HG03469 (cell line): ENCODE results near the gene CASR.

Experiments used
- ATAC-seq: cut with Tn5 transposase; IDR thresholded peaks from one replicate; pipeline ENCODE4 v1.9.1; 2021; ENCODE audit warnings: mild to moderate bottlenecking, moderate library complexity, moderate number of reproducible peaks; ENCODE audit not compliant: unreplicated experiment

CASR gene

DNA sequence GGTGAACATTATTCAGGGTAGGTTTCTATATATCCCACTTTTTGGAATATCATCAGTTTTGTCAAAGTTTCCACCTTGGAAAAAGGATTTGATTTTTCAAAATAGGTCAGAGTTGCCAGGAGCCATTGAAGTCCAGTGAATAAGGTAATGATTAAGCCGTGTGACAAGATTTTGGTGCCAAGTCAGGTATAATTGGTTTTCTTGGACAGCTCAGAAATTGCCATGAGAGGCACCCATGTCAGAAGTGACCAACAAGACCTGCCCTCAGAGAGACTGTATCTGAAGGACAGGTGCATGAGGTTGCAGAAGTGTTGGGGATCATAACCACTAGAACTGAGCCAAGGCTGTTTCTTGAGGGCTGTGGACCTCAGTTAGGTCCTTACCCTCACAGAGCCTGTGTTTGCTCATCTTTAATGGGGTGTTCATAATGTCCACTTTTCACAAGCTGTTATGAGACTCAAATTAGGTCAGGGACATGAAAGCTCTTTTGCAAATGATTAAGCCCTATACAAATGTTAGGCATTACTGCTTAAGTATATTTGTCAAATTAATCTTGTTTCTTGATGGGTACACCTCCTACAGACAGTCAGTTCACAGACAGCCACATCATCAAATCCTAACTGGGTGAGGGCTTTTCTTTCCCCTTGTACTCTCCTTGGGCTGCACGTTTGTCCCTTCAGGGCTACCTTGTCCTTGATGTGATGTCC is 32.3 kb downstream of the CASR start:
- no peak for ATAC-seq

DNA sequence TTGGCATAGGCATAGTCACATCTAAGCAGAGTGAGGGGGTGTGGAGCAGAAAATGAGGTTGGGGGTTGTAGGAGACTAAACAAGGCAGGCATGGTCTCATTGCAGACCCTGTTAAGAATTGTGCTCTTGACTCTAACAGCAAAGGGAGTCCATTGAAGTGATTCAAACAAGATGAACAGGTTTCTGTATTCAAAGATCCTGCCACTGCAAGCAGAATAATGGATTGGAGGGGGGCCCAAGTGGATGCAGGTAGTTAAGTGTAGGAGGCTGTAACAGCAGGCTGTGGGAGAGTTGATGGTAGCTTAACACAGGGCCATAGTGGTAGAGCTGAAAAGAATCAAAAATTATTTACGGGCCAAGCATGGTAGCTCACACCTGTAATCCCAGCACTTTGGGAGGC is 34.4 kb downstream of the CASR start:
- no peak for ATAC-seq

DNA sequence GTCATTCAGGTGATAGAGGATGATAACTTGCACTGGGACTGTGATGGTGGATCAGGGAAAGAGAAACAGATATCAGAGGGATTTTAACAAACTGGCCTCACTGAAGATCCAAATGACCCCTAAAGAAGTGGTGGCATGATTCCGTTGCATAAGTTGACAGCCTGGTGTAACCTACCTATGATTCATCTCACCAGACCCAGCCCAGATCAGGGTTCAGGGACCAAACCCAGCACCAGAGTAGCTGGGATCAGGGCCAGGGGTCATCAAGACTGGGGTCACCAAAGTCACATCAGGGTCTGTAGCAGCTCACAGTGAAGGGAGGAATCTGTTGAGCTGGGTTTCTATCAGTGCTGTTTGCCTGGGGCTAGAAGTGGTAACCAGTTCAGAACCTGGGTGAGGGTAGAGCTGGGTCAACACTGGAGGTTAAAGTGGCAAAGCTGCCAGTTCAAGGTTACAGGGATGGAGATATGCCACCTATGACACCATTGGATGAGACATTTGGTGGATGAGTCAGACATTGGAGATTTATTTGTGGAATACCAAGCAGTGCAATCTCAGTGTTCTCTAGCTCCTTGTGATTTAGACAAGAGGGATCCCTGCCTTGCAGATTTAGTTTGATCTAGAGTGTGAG is 35.9 kb downstream of the CASR start:
- no peak for ATAC-seq

DNA sequence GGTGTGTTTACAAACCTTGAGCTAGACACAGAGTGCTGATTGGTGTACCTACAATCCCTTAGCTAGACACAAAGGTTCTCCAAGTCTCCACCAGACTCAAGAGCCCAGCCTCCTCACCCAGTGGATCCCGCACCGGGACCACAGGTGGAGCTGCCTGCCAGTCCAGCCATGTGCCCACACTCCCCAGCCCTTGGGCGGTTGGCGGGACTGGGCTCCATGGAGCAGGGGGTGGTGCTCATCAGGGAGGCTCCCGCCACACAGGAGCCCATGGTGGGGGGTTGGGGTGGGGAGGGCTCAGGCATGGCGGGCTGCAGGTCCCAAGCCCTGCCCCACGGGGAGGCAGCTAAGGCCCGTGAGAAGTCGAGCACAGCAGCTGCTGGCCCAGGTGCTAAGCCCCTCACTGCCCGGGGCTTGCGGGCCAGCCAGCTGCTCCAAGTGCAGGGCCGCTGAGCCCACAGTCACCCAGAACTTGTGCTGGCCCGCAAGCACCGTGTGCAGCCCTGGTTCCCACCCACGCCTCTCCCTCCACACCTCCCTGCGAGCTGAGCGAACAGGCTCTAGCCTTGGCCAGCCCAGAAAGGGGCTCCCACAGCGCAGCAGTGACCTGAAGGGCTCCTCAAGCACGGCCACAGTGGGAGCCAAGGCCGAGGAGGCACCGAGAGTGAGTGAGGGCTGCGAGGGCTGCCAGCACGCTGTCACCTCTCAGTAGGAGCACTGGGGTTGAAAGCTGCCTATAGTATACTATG is 43.7 kb downstream of the CASR start:
- no peak for ATAC-seq

DNA sequence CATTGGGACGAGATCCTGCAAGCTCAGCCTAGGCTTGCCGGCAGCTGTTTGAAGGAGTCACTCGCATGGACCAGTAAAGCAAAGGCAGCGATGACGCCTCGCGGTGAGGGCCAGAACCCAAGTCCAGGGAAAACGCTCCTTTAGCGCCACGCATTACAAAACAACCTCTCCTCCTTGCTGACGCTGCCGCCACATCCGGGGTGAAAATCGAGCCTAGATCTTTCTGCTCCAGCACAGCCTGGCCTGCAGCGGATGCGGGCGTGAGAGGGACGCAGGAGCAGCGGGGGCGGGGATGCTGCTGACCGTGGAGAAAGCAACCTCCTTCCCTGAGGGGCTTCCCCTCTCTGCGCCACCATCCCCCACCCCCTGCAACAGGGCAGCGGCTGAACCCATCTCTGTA is 46.7 kb downstream of the CASR start:
- no peak for ATAC-seq

DNA sequence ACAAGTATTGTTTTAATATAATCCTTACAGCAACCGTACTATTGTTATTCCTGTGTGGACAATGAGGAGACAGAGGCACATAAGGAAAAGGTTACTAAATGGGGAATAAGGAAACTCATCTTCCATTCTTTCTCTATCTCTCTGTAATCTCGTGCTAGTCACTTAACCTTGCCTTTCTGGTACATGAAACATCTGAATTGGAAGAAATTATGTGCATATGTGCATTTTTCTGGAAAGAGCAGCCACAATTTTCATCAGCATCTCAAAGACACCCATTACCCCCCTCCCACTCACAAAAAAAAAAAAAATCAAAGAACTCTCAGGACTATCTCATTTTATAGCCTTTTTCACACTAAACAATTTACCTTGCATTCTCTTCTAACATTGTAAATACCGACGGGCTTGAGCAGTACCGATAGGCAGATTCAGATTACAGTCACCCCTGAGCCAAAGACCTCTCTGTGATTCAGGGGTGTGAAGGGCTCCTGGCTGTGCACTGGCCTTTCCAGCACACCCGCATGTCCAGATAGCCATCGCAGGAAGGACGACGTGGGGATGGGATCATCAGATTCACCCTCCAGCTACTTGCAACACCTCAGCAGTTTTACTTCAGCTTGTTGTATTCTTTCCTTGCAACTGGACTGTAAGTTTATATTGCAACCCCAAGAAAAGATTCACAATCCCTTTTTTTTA is 48.1 kb downstream of the CASR start:
- no peak for ATAC-seq

DNA sequence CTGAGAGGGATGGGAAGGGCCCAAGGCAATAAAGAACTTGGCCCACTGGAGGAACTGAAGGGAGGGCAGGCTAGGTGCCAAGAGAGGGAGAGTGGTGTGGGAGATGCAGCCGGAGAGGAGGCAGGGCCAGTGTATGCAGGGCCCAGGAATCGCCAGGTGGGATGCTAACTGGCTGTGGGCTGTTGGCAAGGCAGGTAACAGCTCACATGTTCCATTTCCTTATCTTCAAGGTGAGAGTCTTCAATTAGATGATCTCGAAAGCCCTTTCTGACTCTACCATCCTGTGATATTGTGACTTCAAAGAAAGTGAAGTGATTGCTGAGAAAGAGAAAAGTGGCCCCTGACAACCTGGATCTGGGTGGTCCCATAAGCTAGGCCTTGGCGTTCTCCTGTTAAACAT is 49.0 kb downstream of the CASR start:
- no peak for ATAC-seq

DNA sequence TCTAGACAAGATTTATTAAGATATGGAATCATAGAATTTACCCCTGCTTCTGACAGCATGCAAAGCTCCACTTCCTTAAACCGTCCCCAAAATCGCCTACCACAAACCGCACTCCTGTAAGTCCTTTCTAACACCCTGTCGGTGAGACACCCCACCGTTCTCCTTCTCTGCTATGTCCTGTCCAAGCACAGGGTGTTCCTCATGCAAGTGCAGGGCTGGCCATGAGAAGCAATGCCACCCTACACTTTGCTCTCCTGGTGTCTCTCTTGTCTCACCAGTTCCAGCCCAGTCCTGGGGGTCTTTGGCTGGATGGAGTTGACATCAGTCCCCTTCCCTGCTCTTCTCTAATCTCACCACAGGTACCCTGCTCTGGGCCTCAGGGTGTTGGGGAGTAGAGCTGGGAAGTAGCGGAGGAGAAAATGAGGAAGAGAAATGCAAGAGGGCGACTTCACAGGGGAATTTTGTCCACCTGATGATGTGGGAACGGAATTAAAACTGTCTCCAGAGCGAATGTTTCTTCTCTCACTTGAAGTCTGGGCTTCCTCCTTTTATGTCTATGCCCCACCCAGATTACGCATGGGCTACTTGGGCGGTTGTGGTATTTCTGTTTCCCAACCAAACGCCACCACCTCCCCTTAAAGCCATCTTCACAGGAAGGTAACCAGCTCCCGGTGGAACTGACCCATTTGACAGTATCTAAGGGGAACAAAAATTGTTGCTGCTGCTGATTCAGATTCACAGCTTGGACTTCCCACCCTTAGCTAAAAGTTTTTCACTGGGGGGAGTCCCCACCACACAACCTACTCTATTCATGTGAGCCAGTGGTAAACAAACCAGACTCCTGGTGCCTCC is 49.9 kb downstream of the CASR start:
- ATAC-seq, result peak; percentile 70

DNA sequence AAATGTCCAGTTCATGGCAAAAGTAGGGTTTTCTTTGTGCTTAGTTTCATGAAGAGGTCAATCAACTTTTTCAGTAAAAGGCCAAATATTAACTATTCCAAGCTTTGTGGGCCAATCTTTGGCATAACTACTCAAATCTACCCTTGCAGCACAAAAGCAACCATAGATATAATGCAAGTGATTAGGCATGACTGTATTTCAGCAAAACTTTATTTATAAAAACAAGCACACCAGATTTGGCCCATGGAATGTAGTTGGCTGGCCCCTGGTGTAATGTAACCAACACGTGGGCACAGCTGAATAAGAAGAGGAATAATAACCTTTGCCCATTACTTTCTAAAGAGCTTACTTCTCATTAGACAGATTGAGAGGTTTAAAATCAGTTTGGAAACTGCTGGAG is 50.6 kb downstream of the CASR start:
- no peak for ATAC-seq

DNA sequence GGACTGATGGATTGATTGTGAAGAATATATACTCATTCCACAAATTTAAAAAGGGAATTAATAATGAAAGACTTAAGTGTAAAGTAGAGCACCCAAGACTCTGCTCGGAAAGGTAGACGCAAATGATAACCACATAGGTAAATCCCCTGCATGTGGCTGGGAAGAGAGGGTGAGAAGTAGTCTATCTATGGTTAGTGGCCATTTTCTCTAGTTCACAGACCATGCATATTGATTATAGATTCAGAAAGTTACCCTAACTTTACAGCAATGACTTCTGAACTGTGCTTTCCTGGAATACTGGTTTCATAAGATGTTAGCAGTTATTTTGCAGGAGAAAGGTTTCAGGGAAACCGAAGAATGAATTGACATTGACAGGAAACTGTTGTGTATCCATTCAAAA is 51.7 kb downstream of the CASR start:
- no peak for ATAC-seq

DNA sequence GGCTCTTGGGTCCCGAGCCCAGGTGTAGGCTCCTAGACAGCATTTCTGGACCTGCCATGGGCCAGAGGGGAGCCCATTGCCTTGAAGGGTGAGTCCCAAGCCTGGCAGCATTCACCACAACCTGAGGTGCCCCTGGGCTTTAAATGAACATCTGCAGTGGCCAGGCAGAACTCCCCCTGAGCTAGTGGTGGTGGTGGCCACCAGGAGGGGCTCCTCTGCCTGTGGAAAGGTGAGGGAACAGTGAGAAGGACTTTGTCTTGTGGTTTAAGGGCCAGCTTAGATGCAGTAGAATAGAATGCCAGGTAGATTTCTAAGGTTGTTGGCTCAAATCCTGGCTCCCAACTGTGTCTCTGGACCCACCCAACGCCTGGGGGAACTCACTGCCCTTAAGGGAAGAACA is 55.6 kb downstream of the CASR start:
- ATAC-seq, result no peak

DNA sequence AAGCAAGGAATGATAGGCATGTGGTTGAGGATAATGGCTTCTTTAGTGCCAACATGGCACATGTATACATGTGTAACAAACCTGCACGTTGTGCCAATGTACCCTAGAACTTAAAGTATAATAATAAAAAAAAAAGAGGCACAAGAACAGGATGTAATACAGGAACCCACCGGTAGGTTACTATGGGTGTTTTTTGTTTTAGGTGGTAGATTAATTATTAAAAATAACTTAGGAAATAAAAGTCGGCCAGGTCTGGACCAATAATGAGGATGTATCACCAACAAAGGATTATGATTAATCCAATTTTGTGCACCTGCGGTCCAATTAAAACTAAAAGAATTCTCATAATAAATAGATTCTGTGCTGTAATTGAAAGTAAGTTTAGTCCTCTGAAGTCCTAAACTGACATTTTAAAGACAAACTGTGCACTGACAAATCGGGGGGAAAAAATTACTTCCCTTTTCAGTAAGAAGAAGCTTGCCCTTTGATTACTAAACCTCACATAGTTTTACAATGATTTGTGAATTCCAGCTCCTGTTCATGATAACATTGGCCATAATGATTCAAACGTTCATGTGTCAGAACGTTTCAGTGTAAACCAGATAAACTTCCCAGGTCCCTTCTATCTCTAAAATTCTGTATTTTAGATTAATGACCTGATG is 62.2 kb downstream of the CASR start:
- no peak for ATAC-seq

DNA sequence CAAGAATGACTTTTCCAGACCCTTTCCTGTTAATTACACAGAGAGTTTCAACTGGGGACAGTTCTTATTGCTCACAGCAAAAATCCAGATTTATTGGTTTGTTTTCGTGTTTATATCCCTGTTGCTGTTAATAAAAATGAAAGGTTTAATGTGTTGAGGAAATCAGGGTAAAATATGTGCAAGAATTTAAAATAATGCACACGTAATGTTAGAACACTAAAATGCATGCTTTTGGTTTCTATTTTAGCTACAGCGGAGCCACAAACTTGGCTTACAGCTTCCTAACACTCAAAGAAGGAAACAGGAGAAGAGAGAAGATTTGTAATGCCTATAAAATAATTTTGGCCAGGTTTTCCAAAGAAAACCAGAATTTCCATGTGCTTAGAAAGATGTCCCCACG is 62.7 kb downstream of the CASR start:
- ATAC-seq, result no peak

DNA sequence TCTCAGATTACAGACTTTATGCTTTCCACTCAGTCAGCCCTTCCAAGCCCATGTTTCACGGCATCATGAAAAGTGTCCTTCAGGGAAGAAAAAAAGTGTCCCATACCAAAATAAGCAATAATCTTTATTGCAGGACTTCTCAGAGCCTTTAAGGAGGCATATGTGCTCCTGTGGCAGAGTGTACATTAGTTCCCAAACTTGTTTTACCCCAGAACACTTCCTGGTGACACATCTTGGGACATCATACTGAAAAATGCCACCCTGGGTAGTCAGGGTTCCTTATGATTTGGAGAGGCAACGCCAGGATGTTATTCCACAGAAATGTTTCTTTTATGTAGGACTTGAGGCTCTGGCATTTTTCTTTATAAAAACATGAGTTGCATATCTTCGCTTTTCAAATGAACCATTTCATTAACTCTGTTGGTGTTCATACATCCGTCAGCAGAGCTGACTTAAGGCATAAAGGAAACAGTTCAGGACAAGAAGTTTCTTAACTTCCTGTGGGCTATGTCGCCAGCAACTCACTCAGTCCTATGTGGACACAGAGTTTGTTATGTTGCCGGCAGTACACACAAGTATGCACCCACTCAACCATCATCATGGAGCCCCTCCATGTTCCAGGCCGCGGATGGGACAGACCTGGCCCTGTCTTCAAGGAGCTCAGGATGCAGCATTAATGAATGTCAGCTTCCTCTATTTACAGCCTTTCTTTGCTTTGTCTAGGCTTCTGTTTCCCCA is 63.8 kb downstream of the CASR start:
- ATAC-seq, result no peak

DNA sequence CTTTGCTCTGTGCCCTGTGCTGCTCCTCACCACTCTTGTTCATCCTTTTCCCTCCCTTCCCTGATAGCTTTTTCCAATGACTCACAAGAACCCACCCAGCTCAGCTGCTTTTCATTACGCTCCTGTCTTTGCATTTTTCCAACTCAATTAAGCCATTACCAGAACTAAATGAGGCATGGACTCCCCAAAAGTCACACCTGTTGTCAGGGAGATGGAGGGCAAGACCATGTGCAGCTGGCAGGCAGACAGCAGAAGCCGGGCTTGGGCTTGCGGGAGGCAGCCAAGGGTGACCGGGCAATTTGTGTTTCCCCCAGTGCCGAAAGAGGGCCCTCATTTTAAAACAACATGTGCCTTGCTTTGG is 64.3 kb downstream of the CASR start:
- ATAC-seq, result no peak

DNA sequence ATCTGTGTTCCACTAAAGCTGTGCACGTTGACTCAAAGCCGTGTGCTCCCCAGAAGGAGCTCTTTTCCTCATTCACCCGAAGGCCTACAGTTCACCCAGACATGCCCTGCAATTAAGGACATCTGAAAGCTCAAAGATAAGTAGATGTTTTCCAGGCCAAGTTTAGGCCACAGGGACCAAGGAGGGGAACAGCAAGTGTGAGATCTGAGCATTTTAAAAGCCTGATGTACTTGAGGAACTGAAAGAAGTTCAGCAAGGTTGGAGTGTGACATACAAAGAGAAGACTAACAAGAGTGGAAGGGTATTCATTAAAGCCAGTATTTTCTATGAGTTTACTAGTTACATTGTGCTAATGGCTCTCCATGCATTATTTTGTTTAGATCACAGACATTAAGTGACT is 68.0 kb downstream of the CASR start:
- no peak for ATAC-seq

DNA sequence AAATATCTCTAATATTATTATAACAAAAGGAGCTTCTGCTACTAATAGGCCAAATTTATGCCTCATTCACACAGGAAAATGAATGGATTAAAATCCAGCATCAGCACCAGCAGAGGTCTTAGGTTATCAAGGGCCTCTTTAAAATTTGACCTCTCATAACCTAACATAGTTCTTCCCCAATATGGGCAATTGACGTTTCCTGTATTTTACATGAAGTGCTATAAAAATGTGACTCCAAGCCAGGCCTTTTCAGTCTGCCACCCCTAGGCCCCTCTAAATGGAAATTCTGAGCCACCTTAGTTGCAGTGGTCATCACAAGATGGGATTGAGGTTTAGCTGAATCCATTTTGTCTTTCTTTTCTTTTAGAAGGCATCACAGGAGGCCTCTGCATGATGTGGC is 70.1 kb downstream of the CASR start:
- ATAC-seq, result no peak

DNA sequence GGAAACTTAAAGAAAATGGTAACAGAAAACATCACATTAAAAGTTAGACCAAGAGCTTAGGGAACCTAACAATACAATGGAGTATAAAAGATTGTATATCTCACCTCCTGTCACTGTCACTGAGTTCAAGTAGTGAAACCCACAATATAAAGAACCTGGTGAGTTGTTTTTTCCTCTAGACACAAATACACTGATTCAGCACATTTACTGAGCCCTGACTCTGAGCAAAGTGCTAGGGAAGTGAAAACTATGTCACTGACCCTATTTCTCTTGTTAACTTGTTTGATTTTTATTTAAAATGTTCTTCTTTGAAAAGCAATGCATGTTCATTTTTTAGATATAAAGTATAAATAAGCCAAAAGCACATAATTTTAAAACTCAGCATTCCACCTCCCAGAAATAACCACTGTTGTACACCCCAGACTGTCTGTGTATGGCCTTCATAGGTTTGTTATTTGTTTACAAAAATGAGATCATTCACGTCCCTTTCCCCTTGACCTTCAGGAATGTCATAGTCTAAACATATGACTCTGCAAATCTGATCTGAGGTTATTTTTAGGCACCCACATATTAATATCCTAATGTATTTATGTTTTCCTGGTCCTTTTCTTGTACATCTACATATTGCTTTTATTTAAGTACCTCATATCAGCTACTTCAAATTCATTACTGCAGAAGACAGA is 72.4 kb downstream of the CASR start:
- ATAC-seq, result no peak
